Stimulated activated CD4-positive, alpha-beta T cell treated with anti-CD3 and anti-CD28 coated beads, Interleukin-12 subunit alpha, Interleukin-12 subunit beta, amount 100 ng/mL, for 48 hours (primary cell): ENCODE results near the gene OCIAD2.
A peak's percentile ranks its signal among the peaks of the same experiment; 100 is the strongest.
"Not testable (repeated sequence)": the region's sequence is repeated elsewhere in the genome, so short reads cannot be mapped to it uniquely, and the experiment has no call there.

ENCODE experiments used
- DNase-seq, 3 donors: peaks; one replicate each; pipeline ENCODE4 v3.0.0-alpha.2; 2020; ENCODE audit warnings: low read depth in 2 of 3, low spot score in 1 of 3

The OCIAD2 gene, protein sequence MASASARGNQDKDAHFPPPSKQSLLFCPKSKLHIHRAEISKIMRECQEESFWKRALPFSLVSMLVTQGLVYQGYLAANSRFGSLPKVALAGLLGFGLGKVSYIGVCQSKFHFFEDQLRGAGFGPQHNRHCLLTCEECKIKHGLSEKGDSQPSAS

DNA sequence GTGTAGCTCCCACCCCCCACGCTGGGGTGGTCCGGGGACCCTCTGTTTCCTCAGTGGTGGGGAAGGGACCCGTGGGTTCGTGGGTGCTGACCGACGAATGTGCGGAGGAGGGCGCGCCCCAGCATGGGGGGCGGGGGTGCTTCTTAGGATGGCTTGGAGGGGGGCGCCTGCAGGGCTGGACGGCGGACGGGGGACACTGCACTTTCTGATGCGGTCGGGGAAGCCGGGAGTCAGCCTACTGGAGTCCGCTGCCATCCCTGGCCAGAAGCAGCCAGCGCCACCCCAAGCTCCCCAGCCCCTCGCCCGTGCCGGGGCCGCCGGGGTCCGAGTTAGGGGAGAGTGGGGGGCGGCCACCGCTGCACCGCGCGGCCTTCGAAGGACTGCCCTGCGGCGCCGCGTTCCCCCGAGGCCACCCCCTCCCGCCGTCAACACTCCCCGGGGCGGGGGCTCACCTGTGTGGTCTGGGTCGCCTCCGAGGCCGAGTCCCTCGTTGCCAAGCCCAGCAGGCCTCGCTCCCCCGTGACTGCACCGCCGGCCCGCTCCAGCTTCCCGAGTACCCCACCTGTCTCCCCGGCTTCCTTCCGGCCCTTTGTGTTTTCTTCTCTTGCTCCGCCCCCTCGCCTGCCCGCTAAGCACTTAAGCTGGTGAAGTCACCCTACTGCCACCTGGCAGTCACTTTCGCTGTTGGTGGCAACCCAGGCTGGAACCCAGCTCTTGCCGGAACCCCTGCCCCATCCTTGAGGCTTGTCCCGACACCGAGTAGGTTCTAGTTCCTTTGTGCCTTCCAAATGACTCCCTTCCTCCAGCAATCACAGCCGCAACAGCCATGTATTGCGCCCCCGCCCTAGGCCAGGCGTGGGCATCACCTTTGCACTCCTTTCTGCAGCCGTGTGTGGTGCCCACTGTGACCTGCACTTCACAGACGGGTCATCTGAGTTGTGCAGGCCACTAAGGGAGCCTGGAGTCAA, at the start of gene OCIAD2:
Gene OCIAD2 (minus strand): TSS at position 569 of the 968 bp plus-strand sequence. CDS start 2,225 bp downstream, outside the sequence.
- peak; percentile 58 to 74 (median 65) for DNase-seq

DNA sequence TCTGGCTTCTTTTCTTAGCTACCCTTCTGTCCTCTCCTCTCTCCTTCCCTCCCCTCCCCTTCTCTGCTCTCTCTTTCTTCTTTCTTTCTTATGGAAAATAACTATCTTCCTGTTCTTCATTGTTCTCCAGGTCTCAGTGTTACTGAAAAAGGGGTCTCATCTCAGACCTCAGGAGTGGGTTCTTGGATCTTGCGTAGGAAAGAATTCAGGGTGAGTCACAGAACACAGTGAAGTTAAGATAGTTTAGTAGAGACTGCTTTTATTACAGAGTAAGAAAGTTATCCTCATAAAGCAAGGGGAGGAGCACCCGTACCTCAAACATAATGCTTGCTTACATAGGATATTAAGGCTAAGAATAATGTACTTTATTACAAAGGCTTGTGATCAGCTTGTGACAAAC, 47.7 kb upstream of the OCIAD2 start:
- no peak for DNase-seq

DNA sequence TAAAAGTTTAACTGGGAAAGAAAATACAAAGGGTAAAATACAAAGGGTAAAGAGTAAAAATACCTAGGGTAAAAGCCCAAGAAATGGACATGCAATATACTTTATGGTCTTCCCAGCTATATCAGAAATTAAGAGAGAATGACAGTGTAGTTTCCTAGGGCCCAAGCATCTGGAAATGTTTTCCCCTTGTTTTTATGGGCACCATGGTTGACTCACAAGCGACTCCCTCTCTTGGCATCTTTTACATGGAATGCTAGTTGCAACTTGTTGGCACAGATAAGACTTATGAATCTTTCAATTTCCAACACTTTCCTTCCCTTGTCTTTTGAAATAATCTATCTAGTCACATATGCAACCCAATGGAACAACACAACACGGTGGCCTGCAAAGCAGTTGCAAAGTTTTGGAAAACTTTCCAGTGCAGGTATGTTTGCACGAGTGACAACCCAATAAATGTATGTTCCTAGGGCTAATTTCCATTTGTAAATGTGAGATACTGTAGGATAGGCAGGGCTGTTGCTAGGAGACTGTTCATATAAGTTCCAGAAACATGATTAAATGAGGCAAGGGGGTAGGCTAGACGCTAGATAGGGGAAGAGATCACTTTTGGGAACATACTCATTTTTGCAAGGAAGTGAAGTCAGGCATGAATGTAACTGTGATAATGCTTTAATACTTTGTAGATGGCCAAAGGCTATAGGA, 43.1 kb upstream of the OCIAD2 start:
- no peak for DNase-seq

- no peak for DNase-seq
Measured at GRCh38 chr4:48949086-48949485, 42.5 kb upstream of the OCIAD2 start.

DNA sequence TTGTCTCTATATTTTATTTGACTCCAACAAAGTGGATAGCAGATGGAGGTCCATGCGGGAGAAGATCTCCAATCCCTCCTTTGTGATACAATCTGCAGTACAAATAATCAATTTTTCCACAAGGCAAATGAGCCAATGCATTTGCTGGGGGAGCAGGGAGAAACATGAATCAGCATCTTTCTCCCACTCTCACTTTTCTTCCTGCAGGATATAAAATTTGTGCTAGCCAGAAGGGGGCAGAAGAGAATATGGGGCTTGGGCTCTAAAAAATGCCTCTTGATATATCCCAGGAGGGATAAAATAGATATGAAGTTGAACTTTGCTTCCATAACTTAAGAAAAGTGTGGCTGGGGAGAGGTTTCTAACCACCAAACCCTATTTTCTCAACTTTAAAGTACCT, 41.2 kb upstream of the OCIAD2 start:
- DNase-seq: no peak

DNA sequence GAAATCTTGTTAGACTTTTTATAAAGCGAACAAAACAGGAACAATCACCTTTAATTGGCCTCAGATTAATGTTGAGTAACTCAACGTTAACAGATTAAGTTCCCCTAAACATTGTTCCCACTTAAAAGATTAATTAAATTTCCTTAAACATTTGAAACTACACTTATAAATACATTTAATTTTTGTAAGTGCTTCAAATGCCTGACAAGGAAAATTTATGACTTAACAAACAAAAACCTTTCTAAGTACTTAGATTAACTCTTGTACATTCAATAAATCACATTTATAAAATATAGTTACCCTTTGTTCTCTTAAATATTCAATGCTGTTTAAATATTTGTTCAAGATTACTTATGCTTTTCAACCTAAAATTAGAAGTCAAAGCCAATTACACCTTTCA, 39.4 kb upstream of the OCIAD2 start:
- DNase-seq: no peak

DNA sequence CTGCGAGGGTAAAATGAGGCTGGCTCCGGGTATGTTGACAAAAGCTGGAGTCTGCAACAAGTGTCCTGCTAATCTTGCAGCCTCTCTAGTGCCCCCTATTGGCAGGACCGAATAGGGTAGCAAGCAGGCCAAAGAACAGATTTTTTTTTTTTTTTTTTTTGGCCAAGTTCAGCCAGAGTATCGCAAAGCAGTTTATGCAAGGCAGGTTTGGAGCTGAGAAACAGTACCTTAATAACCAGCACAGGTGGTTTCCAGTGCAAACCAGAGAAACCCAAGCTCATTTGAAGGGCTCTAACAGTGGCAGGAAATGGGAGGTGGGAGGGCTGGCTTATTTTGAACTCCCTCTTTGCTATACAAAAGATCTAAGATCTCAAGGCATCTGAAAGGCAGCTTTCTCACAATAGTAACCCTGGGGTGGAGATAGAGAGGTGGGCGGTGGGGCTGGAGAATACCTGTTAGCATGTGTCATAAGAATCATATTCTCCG, 38.2 kb upstream of the OCIAD2 start:
- DNase-seq: peak; percentile 31 to 62 (median 46)

DNA sequence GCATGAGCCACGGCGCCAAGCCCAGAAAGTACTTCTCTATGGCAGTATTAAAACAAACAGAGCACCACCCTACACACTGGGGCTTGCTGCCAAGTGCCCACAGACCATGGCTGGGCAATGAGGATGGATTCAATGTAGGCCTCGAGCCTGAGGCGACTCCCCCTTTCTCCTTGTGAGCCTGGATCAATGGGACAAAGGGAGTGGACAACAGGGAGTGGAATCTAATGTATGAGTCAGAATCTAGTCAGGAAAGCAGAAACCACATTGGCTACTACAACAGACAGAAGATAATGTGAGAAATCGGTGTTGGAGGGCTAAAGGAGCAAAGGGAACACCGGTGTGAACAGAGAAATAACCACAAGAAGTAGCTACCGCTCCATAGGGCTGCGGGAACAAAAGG, 37.7 kb upstream of the OCIAD2 start:
- DNase-seq: no peak

DNA sequence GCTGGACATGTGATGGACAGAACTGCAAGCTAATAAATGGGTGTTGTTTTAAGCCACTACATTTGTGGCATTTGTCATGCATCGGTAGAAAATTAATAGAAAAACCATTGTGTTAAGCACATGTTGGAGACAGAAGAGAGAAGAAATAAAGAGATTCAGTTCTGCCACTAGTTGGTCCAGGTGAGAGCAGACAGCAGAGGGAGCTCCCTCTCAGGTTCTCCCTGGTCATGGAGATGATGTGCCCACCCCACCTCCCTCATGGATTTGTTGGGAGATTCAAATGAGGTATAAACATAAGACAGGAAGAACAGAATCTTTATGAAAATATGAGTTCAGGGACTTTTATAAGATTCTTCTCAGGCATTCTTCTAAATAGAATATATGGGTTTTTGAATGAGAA, 36.8 kb upstream of the OCIAD2 start:
- DNase-seq: no peak

DNA sequence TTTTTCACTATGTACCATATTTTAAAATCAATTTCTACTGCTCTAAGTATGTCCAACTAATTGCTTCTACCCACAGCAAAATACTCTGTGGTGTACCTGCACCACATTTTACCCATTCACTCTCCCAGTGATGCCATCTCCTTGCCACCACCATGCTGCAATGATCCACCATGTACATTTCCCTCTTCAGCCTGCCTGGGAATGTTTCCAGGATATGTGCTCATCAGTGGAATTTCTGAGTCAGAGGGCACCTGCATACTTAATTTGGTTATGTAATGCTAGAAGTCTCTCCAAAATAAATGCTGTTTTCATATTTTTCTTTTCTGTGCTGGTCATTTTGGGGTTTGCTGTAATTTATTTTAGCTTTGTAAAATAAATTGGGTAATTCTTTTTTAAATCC, 33.2 kb upstream of the OCIAD2 start:
- no peak for DNase-seq

DNA sequence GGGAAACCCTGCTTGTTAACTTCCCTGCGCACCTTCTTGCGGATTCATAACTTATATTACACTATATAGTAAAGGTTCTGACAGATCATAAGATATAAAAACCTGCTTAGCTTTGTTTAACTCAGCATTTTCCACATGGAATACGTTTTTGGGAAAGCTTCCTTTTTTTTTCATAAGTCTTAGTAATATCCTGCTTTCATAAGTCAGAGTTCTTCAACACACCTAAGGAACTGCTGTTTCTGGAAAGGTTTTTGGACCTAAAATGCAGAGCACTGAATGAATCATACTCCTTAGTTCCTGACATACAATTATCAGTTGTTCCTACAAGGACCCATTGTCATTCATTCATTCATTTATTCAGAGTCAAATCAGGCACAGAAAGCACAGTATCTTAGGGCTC, 32.3 kb upstream of the OCIAD2 start:
- no peak for DNase-seq

GRCh38 chr4:48937033-48937432, 30.5 kb upstream of the OCIAD2 start:
- no peak for DNase-seq

- DNase-seq: no peak
Measured at GRCh38 chr4:48931459-48931858, 24.9 kb upstream of the OCIAD2 start.

GRCh38 chr4:48930654-48931053, 24.1 kb upstream of the OCIAD2 start:
- DNase-seq: no peak

- no peak for DNase-seq
Measured at GRCh38 chr4:48924416-48924815, 17.8 kb upstream of the OCIAD2 start.

- not testable (repeated sequence) for DNase-seq
Measured at GRCh38 chr4:48923065-48923464, 16.5 kb upstream of the OCIAD2 start.

GRCh38 chr4:48914311-48914710, 7.7 kb upstream of the OCIAD2 start:
- DNase-seq: no peak

GRCh38 chr4:48913346-48913745, 6.8 kb upstream of the OCIAD2 start:
- no peak for DNase-seq

GRCh38 chr4:48912349-48912748, 5.8 kb upstream of the OCIAD2 start:
- no peak for DNase-seq

GRCh38 chr4:48910511-48910910, 3.9 kb upstream of the OCIAD2 start:
- DNase-seq: no peak

DNA sequence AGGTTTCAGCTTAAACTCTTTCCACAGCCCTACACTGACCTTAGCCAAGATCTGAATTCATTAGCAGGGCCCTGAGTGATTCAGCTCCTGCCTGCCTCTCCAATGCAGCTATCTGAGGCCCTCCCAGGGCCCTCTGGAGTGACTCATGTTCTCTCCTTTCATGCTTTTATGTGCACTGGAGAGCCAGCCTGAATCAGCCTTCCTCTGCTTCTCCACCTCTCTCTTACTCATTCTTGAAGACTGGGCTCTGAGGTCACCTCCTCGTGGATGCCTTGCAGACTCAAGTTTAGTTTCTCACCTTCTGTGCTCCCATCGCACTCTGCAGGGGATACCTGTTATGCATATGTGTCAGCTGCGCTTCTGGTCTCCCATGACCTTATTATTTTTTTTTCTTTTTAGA, 3.1 kb upstream of the OCIAD2 start:
- DNase-seq: peak; percentile 49 to 71 (median 56)

- DNase-seq: no peak
Measured at GRCh38 chr4:48908687-48909086, 2.1 kb upstream of the OCIAD2 start.
